Measurements from ENCODE around the gene NSL1. TPM values are rescaled to one million over a fixed set of nuclear protein-coding genes. Genes with fewer than 3 reads are reported as not detected.

NSL1 gene
- total RNA-seq, 4 donors from 2014 or later, result 20.1 to 36.4 (median 31.1) TPM

GRCh38 chr1:212743901-212744475, 47.6 kb downstream of the NSL1 start:
- Histone ChIP-seq H3K27me3 (no peaks in the 10 kb centered on the region), H3K36me3 (no peaks in the 10 kb centered on the region), H3K4me3 (no peak overlapping the region), H3K27ac (no peak overlapping the region), H3K4me1 (no peaks in the 10 kb centered on the region), H3K9me3 (no peaks in the 10 kb centered on the region)
- no peak for ATAC-seq
- TF ChIP-seq POLR2AphosphoS5 (IDR thresholded peaks at IDR 0.05), result no peak
- TF ChIP-seq EP300 (IDR thresholded peaks at IDR 0.05), result no peak
- TF ChIP-seq POLR2A (IDR thresholded peaks at IDR 0.05), result no peak
- TF ChIP-seq, protein P1, sequence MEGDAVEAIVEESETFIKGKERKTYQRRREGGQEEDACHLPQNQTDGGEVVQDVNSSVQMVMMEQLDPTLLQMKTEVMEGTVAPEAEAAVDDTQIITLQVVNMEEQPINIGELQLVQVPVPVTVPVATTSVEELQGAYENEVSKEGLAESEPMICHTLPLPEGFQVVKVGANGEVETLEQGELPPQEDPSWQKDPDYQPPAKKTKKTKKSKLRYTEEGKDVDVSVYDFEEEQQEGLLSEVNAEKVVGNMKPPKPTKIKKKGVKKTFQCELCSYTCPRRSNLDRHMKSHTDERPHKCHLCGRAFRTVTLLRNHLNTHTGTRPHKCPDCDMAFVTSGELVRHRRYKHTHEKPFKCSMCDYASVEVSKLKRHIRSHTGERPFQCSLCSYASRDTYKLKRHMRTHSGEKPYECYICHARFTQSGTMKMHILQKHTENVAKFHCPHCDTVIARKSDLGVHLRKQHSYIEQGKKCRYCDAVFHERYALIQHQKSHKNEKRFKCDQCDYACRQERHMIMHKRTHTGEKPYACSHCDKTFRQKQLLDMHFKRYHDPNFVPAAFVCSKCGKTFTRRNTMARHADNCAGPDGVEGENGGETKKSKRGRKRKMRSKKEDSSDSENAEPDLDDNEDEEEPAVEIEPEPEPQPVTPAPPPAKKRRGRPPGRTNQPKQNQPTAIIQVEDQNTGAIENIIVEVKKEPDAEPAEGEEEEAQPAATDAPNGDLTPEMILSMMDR (IDR thresholded peaks at IDR 0.05), result no peak
- WGBS, 2 donors (ENCODE audit: low coverage in 1 of 2), result 76 to 85% methylated on average over 2 to 4 of the region's 4 CpGs

DNA sequence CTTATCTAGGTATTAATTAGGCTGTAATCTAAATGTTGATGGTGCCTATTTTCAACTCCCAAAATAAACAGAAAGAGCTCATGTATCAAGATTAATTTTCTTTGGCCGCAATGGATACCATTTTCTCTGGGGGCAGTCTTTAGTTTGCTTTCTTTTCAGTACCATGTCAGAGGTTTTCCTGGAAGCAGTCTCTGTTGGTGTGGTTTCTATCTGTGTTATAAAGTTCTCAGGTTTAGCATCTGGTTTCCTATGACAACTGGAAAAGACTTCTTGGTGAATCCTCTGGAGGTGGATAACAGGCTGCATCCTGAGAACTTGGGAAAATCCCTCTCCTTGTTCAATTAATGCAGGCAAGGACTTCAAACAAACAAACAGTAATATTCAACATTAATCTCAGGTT, 53.2 kb downstream of the NSL1 start:
- Histone ChIP-seq H3K27ac (no peak overlapping the region), H3K27me3 (no peaks in the 10 kb centered on the region), H3K9me3 (no peaks in the 10 kb centered on the region), H3K4me3 (no peak overlapping the region), H3K36me3 (peaks cover 0 to 14% of the 10 kb centered on the region in 2 donors), H3K4me1 (no peaks in the 10 kb centered on the region)
- TF ChIP-seq, protein P1 (IDR thresholded peaks at IDR 0.05), result no peak
- TF ChIP-seq EP300 (IDR thresholded peaks at IDR 0.05) (no peak), POLR2A (IDR thresholded peaks at IDR 0.05) (no peak)
- no peak for ATAC-seq
- 78 to 92% methylated on average over 1 of the region's 1 CpG for WGBS, 2 donors (ENCODE audit: low coverage in 1 of 2)

DNA sequence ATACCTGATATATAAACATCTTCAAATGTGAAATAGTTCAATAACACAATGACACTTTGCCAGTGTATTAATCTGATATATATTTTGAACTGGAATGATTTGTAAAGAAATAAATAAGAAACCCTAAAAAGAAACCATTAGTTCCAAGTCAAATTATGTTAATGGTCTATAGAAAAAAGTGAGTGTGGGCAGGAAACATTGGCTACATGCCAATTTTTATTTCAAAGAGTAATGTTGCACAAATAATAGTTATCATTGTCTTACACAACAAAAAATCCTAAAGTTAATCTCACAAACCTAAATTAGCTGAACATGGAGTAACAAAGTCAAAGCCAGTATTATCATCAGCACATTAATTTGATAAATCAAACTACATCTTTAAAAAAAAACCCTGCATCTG, 54.0 kb downstream of the NSL1 start:
- Histone ChIP-seq H3K36me3 (peaks cover 0 to 19% of the 10 kb centered on the region in 2 donors), H3K4me1 (no peaks in the 10 kb centered on the region), H3K4me3 (no peak overlapping the region), H3K27ac (no peak overlapping the region), H3K9me3 (no peaks in the 10 kb centered on the region), H3K27me3 (no peaks in the 10 kb centered on the region)
- no peak for ATAC-seq
- no peak for TF ChIP-seq POLR2A (IDR thresholded peaks at IDR 0.05)
- no peak for TF ChIP-seq EP300 (IDR thresholded peaks at IDR 0.05)
- TF ChIP-seq, protein P1 (IDR thresholded peaks at IDR 0.05), result no peak
- TF ChIP-seq POLR2AphosphoS5 (IDR thresholded peaks at IDR 0.05), result no peak

- Histone ChIP-seq H3K4me1 (no peaks in the 10 kb centered on the region), H3K4me3 (no peak overlapping the region), H3K36me3 (peaks cover 0 to 14% of the 10 kb centered on the region in 2 donors), H3K27me3 (no peaks in the 10 kb centered on the region), H3K9me3 (no peaks in the 10 kb centered on the region), H3K27ac (no peak overlapping the region)
- WGBS, 2 donors (ENCODE audit: low coverage in 1 of 2), result 93 to 97% methylated on average over 5 to 6 of the region's 8 CpGs
- ATAC-seq, result no peak
- no peak for TF ChIP-seq EP300 (IDR thresholded peaks at IDR 0.05)
- no peak for TF ChIP-seq POLR2A (IDR thresholded peaks at IDR 0.05)
- TF ChIP-seq POLR2AphosphoS5 (IDR thresholded peaks at IDR 0.05), result no peak
- TF ChIP-seq, protein P1 (IDR thresholded peaks at IDR 0.05), result no peak
Observed at GRCh38 chr1:212733109-212733508, 58.5 kb downstream of the NSL1 start.

- Histone ChIP-seq H3K27ac (no peak overlapping the region), H3K27me3 (no peaks in the 10 kb centered on the region), H3K36me3 (peaks cover 0 to 14% of the 10 kb centered on the region in 2 donors), H3K4me3 (no peak overlapping the region), H3K4me1 (no peaks in the 10 kb centered on the region), H3K9me3 (no peaks in the 10 kb centered on the region)
- no peak for ATAC-seq
- TF ChIP-seq POLR2A (IDR thresholded peaks at IDR 0.05) (no peak), POLR2AphosphoS5 (IDR thresholded peaks at IDR 0.05) (no peak), EP300 (IDR thresholded peaks at IDR 0.05) (no peak)
- TF ChIP-seq, protein P1 (IDR thresholded peaks at IDR 0.05), result no peak
- WGBS, 2 donors (ENCODE audit: low coverage in 1 of 2), result 60 to 87% methylated on average over 1 of the region's 1 CpG
Observed at GRCh38 chr1:212731630-212732029, 59.9 kb downstream of the NSL1 start.
